Measurements from ENCODE around the gene CXCR3. TPM values are rescaled to one million over a fixed set of nuclear protein-coding genes. Genes with fewer than 3 reads are reported as not detected.
"Not testable (repeated sequence)": the region's sequence is repeated elsewhere in the genome, so short reads cannot be mapped to it uniquely, and the experiment has no call there.

The CXCR3 gene
- total RNA-seq, 1 donor, result 4.1 TPM

DNA sequence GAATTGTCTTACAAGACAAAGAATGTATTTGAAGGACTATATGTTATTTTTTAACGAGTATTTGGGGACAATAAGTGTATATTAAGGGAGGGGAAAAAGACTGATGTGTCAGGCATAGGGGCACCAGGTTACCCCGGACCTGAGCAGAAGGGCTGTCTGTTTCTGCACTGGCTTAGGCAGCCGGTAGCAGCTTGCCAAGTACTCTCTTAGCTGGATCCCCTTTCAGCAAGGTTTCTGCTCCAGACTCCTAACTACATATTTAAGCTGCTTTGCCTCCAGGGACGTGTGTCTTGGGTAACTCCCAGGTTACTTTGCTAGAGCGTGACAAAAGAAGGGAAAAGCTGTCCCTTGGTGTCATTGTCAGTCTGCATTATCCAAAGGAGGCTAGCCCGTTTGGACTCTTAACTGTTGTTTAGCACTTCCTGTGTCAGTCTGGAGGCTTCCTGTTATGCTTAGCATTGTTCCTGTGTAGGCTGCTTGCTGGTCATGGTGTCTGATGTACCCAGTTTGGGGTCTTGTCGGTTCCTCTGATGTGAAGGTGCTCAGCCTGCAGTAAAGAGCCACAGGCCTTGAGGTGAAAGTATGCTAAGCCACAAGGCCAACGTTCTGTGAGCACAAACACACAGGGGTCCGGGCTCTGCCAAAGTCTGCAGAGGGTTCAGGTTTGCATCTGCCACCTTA lies 11.6 kb downstream of the CXCR3 start:
- Histone ChIP-seq H3K4me3 (ENCODE audit: low read length) (no peak overlapping the region), H3K9me3 (ENCODE audit: low read depth, low read length) (no peaks in the 10 kb centered on the region), H3K27me3 (ENCODE audit: insufficient read depth, low read length) (no peaks in the 10 kb centered on the region), H3K4me1 (ENCODE audit: insufficient read depth, low read length) (peaks cover 18% of the 10 kb centered on the region)

DNA sequence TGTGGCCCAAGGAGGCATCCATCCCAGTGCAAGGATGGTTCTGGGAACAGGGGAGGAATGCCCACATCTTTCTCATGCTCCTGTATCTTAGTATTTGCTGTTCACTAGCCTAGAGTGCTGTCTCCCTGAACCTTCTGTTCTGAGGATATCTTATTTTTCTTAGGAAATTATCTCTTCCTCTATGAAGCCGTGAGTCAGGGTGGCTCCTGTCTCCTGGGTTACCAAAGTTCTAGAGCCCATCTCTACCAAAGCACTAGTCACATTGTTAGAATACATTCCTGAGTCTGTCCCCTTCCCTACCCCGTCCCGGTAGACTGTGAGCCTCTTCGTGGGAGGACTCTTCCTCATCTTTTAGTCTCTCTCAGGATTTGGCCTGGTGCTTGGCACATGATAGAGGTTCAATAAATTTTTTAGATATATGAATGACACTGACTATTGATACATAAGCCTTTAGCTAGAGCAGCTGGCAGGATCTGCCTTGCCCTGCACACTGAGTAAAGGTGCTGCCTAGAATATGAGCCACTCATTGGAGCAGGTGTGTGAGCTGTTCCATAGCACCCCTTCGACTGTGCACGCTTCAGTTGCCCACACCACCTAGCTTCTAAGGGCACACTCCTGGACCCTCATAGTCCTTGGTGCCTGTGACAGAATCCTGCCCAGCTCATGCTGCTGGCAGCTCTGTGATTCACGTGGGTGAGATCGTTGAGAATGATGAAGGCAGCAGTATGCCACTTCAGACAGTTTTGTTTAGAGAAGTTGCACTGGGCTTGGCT lies 13.3 kb downstream of the CXCR3 start:
- H3K27me3 ChIP-seq (ENCODE audit: insufficient read depth, low read length), result no peaks in the 10 kb centered on the region
- H3K9me3 ChIP-seq (ENCODE audit: low read depth, low read length), result no peaks in the 10 kb centered on the region
- peaks cover 18% of the 10 kb centered on the region for H3K4me1 ChIP-seq (ENCODE audit: insufficient read depth, low read length)
- no peak overlapping the region for H3K4me3 ChIP-seq (ENCODE audit: low read length)

GRCh38 chrX:71604141-71604540 lies 14.2 kb downstream of the CXCR3 start:
- Histone ChIP-seq H3K4me1 (ENCODE audit: insufficient read depth, low read length) (peaks cover 18% of the 10 kb centered on the region), H3K4me3 (ENCODE audit: low read length) (no peak overlapping the region), H3K9me3 (ENCODE audit: low read depth, low read length) (no peaks in the 10 kb centered on the region), H3K27me3 (ENCODE audit: insufficient read depth, low read length) (no peaks in the 10 kb centered on the region)

DNA sequence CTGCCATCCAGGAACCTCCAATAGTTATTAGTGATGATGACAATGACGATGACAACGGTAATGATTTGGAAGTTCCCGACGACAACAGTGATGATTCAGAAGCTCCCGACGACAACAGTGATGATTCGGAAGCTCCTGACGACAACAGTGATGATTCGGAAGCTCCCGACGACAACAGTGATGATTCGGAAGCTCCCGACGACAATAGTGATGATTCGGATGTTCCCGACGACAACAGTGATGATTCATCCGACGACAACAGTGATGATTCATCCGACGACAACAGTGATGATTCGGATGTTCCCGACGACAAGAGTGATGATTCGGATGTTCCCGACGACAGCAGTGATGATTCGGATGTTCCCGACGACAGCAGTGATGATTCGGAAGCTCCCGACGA lies 14.7 kb downstream of the CXCR3 start:
- H3K4me3 ChIP-seq (ENCODE audit: low read length), result no peak overlapping the region
- H3K9me3 ChIP-seq (ENCODE audit: low read depth, low read length), result no peaks in the 10 kb centered on the region
- H3K4me1 ChIP-seq (ENCODE audit: insufficient read depth, low read length), result peaks cover 17% of the 10 kb centered on the region
- H3K27me3 ChIP-seq (ENCODE audit: insufficient read depth, low read length), result no peaks in the 10 kb centered on the region

- Histone ChIP-seq H3K4me1 (ENCODE audit: insufficient read depth, low read length) (no peaks in the 10 kb centered on the region), H3K9me3 (ENCODE audit: low read depth, low read length) (no peaks in the 10 kb centered on the region), H3K27me3 (ENCODE audit: insufficient read depth, low read length) (no peaks in the 10 kb centered on the region), H3K4me3 (ENCODE audit: low read length) (no peak overlapping the region)
Measured at GRCh38 chrX:71599965-71600364, 18.3 kb downstream of the CXCR3 start.

DNA sequence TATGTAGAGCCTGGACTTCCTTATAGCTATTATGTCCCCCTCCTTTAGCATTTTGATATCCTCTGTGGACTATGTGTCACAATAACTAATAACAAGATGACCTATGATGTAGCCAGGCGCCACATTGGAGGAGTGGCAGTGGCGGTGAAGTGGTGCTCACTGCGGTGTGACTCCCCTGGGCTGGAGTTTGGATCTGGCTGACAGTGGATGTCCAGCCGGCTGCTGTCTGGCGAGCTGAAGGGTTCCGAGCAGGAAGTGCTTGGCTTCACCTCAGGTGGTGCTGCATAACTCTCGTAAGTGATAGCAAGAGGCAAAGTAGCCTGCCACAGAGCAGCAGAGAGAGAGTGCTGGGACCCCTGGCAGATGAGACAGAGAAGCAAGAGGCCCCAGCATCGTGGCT lies 25.1 kb downstream of the CXCR3 start:
- not testable (repeated sequence) for H3K4me1 ChIP-seq (ENCODE audit: insufficient read depth, low read length); H3K27me3 ChIP-seq (ENCODE audit: insufficient read depth, low read length); H3K9me3 ChIP-seq (ENCODE audit: low read depth, low read length); H3K4me3 ChIP-seq (ENCODE audit: low read length)

GRCh38 chrX:71586929-71587328 lies 31.4 kb downstream of the CXCR3 start:
- Histone ChIP-seq H3K4me1 (ENCODE audit: insufficient read depth, low read length) (no peaks in the 10 kb centered on the region), H3K4me3 (ENCODE audit: low read length) (no peak overlapping the region), H3K27me3 (ENCODE audit: insufficient read depth, low read length) (no peaks in the 10 kb centered on the region), H3K9me3 (ENCODE audit: low read depth, low read length) (no peaks in the 10 kb centered on the region)

DNA sequence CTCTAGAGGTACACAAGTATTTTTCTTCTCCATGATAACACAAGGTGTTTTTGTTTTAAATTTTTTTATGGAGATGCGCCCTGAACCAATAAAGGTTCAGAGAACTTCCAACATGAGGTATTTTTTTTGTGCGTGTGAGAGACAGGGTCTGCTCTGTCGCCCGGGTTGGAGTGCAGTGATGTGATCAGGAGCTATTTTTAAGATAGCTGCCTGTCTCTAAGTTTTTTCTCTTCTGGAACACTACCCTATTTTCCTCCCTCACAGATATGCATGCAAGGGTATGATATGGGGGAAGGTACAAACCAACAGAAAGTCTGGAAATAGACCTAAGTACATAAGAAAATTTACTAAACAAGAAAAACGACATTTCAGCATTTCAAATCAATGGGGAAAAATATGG lies 37.1 kb downstream of the CXCR3 start:
- Histone ChIP-seq H3K9me3 (ENCODE audit: low read depth, low read length) (no peaks in the 10 kb centered on the region), H3K4me3 (ENCODE audit: low read length) (no peak overlapping the region), H3K4me1 (ENCODE audit: insufficient read depth, low read length) (no peaks in the 10 kb centered on the region), H3K27me3 (ENCODE audit: insufficient read depth, low read length) (no peaks in the 10 kb centered on the region)

- Histone ChIP-seq H3K9me3 (ENCODE audit: low read depth, low read length) (no peaks in the 10 kb centered on the region), H3K4me3 (ENCODE audit: low read length) (no peak overlapping the region), H3K27me3 (ENCODE audit: insufficient read depth, low read length) (no peaks in the 10 kb centered on the region), H3K4me1 (ENCODE audit: insufficient read depth, low read length) (no peaks in the 10 kb centered on the region)
Measured at GRCh38 chrX:71579990-71580380, 38.3 kb downstream of the CXCR3 start.

DNA sequence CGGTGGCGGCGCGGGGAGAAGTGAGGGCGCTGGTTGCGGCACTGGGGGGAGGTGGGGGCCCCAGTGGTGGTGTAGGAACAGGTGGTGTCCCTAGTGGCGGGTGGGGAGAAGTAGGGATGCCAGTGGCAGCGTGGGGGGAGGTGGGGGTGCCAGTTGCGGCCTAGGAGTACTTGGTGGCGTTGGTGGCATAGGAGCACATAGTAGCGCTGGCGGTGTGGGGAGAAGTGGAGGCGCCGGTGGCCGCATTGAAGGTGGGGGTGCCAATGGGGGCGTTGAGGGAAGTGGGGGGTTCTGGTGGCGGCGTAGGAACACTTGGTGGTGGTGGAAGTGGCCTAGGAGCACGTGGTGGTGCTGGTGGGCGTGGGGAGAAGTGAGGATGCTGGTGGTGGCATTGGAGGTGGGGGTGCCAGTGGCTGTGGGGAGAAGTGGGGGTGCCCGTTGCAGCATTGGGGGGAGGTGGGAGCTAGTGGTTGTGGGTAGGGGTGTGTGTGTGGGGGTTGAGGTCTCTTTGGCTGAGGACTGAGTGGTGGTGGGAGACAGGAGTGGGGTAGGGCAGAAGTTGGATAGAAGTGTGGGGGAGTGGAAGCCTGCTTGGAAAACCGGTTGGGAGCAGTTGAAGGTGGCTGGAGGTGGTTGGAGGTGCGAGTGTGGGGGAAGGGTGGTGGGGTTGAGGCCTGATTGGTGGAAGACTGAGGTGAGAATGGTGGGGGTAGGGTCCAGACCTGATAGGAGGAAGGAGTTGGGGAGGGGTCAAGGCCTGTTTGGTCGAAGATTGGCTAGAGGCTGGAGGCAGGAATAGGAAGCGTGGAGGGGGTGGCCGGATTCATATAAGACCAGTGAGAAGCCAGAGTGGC lies 38.9 kb downstream of the CXCR3 start:
- Histone ChIP-seq H3K9me3 (ENCODE audit: low read depth, low read length) (no peaks in the 10 kb centered on the region), H3K27me3 (ENCODE audit: insufficient read depth, low read length) (no peaks in the 10 kb centered on the region), H3K4me3 (ENCODE audit: low read length) (no peak overlapping the region), H3K4me1 (ENCODE audit: insufficient read depth, low read length) (no peaks in the 10 kb centered on the region)

DNA sequence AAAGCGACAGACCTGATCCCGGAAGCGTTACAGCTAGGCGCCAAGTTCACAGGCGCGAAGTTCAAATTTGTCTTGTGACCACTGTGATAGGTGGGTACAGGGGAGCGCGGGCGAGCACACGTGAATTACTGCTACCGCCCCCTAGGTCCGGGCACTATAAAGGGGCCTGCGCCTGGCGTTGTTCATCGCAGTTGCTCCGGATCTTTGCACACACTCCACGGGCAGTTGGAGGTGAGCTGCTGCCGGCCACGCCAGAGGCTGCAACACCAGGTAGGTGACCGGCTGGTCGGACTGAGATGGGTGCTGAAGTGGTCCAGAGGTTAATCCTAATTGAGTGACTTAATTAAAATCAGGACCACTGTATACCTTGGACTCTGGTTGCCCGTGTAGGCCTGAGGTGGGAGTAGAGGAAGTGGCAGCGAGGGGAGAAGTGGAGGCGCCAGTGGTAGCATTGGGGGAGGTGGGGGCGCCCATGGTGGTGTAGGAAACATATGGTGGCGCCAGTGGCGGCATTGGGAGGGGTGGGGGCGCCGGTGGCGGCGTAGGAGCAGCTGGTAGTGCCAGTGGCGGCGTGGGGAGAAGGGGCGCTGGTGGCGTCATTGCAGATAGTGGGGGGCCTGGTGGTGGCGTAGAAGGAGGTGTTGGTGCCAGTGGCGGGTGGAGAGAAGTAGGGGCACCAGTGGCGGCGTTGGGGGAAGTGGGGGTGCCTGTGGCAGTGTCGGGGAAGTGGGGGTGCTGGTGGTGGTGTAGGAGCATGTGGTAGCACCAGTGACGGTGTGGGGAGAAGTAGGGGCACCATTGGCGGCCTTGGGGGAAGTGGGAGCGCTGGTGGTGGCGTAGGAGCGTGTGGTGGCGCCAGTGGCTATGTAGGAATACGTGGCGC lies 39.8 kb downstream of the CXCR3 start, which contains the start of gene GCNA:
GCNA (plus strand) TSS at position 185 of the 883 bp plus-strand sequence. CDS start 2,385 bp downstream, outside the sequence.
- no peaks in the 10 kb centered on the region for H3K27me3 ChIP-seq (ENCODE audit: insufficient read depth, low read length)
- H3K9me3 ChIP-seq (ENCODE audit: low read depth, low read length), result no peaks in the 10 kb centered on the region
- no peaks in the 10 kb centered on the region for H3K4me1 ChIP-seq (ENCODE audit: insufficient read depth, low read length)
- no peak within 1 kb of the TSS for H3K4me3 ChIP-seq (ENCODE audit: low read length)

DNA sequence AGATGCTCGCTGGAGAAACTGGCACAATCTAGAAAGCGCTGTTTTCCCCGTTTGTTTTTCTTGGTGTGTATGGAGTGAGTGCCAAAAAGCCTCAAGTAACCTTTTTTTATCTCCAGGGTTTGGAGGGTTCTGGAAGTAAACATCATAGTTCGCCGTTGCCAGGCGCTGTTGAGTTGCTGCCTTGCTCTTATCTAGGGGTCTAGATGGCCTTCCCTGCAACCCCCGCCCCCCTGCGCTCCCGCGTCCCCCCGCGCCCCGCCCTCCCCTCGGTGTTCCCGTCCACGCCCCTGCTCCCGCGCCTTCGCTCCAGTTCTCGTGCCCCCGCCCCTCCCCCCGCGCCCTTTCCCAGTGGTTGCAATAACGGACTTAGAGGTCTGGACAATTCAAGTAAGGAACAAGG lies 40.6 kb downstream of the CXCR3 start:
- H3K4me3 ChIP-seq (ENCODE audit: low read length), result no peak overlapping the region
- H3K27me3 ChIP-seq (ENCODE audit: insufficient read depth, low read length), result no peaks in the 10 kb centered on the region
- no peaks in the 10 kb centered on the region for H3K4me1 ChIP-seq (ENCODE audit: insufficient read depth, low read length)
- no peaks in the 10 kb centered on the region for H3K9me3 ChIP-seq (ENCODE audit: low read depth, low read length)

- no peaks in the 10 kb centered on the region for H3K9me3 ChIP-seq (ENCODE audit: low read depth, low read length)
- H3K4me1 ChIP-seq (ENCODE audit: insufficient read depth, low read length), result no peaks in the 10 kb centered on the region
- no peaks in the 10 kb centered on the region for H3K27me3 ChIP-seq (ENCODE audit: insufficient read depth, low read length)
- H3K4me3 ChIP-seq (ENCODE audit: low read length), result no peak overlapping the region
Measured at GRCh38 chrX:71573590-71573989, 44.7 kb downstream of the CXCR3 start.

DNA sequence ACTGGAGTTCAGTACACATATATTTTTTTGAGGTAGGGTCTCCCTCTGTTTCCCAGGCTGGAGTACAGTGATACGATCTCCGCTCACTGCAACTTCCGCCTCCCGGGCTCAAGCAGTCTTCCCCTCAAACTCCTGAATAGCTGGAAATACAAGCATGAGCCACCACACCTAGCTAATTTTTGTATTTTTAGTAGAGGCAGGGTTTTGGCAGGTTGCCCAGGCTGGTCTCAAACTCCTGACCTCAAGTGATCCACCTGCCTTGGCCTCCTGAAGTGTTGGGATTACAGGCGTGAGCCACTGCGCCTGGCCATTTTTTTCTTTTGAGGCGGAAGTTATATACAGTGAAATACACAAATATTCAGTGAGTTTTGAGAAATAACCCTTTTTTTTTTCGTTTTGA lies 46.9 kb downstream of the CXCR3 start:
- not testable (repeated sequence) for H3K4me3 ChIP-seq (ENCODE audit: low read length); H3K27me3 ChIP-seq (ENCODE audit: insufficient read depth, low read length); H3K4me1 ChIP-seq (ENCODE audit: insufficient read depth, low read length); H3K9me3 ChIP-seq (ENCODE audit: low read depth, low read length)

Data from mononuclear cell (primary cell).